Measurements from ENCODE around the gene INO80B. TPM values are rescaled to one million over a fixed set of nuclear protein-coding genes. Genes with fewer than 3 reads are reported as not detected.

Gene INO80B
- total RNA-seq, 1 donor from 2014 or later: 15.7 TPM

DNA sequence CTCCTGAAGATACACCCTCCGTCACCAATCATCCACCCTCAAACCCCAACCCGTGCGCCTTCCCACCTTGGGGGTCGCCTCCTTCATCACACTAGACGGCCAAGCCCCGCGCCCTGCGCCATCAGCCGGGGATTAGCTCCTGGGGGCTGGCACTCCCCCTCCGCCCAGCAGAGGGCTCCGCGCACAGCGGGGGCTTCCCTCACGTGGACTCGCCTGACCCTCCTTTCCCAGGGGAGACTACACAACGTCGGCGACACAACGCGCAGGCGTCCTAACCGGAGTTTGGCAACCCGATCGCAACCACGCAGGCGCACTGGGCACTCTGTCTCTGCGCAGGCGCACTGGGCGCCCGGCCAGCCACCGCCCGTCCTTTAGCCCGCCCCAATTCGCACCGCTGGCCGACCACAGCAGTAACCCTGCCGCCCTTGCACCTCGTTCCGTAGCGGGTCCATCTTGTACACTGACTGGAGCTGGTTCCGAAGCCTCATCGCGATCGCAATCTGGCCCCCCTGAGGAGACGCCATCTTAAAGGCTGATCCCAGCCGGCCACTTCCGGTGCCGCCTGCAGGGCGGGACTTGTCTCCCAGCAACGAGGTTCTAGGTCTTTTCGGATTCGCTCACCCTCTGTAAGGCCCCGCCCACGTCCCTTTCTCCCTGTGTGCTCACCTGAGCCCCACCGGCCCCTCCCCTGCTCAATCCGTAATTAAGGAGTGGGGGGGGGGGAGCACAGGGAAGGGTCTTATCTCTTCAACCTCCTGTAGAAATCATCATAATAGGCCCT lies 52.4 kb downstream of the INO80B start, which contains the start of gene PCGF1:
TSS of gene PCGF1 (minus strand) at position 551 of the 781 bp plus-strand sequence. CDS start at position 524, 27 bp downstream.
- DNase-seq (ENCODE audit: missing footprints) (peak; percentile 99), ATAC-seq (peak; percentile 96)
- intact Hi-C loops (cut with DNase I): loop anchor here (2.0 to 10.0 kb wide), 2 partner anchors 21 to 147 kb away; partner anchors contain the start of genes AUP1, HTRA2 and SEMA4F

Other genes starting within 250 kb of the INO80B start
- gene SLC4A5, start 111.7 kb upstream of the INO80B start, total RNA-seq: 1.1 TPM
- gene DCTN1, start 74.8 kb upstream of the INO80B start, total RNA-seq: 182 TPM
- gene C2orf81, start 33.5 kb upstream of the INO80B start, total RNA-seq: 1.1 TPM
- gene WDR54, start 33.4 kb upstream of the INO80B start, total RNA-seq: 3.0 TPM
- 16.4 TPM for gene RTKN, start 13.2 kb upstream of the INO80B start, total RNA-seq
- 44.3 TPM for gene WBP1, start 3.4 kb downstream of the INO80B start, total RNA-seq
- gene MOGS, start 10.3 kb downstream of the INO80B start, total RNA-seq: 20.7 TPM
- 167 TPM for gene MRPL53, start 17.6 kb downstream of the INO80B start, total RNA-seq
- 8.3 TPM for gene CCDC142, start 27.9 kb downstream of the INO80B start, total RNA-seq
- 12.2 TPM for gene TTC31, start 28.0 kb downstream of the INO80B start, total RNA-seq
- gene LBX2, start 44.5 kb downstream of the INO80B start, total RNA-seq: 0.43 TPM
- gene PCGF1, start 52.6 kb downstream of the INO80B start, total RNA-seq: 26.7 TPM
- not detected for gene TLX2, start 59.4 kb downstream of the INO80B start, total RNA-seq
- not detected for gene DQX1, start 71.1 kb downstream of the INO80B start, total RNA-seq
- 53.7 TPM for gene AUP1, start 74.6 kb downstream of the INO80B start, total RNA-seq
- 29.2 TPM for gene HTRA2, start 74.8 kb downstream of the INO80B start, total RNA-seq
- gene LOXL3, start 98.9 kb downstream of the INO80B start, total RNA-seq: 4.8 TPM
- 4.9 TPM for gene DOK1, start 99.6 kb downstream of the INO80B start, total RNA-seq
- not detected for gene M1AP, start 193.2 kb downstream of the INO80B start, total RNA-seq
- 3.7 TPM for gene SEMA4F, start 199.2 kb downstream of the INO80B start, total RNA-seq

All from Right ventricle myocardium inferior (tissue), 1 donor.